ENCODE results near the gene C19orf12.
A peak's percentile ranks its signal among the peaks of the same experiment; 100 is the strongest.
"Not testable (repeated sequence)": the region's sequence is repeated elsewhere in the genome, so short reads cannot be mapped to it uniquely, and the experiment has no call there.

C19orf12 gene

GRCh38 chr19:29731331-29731850, 16.3 kb upstream of the C19orf12 start:
- no peak for DNase-seq (ENCODE audit: low read depth)

GRCh38 chr19:29727906-29728305, 12.8 kb upstream of the C19orf12 start:
- DNase-seq (ENCODE audit: low read depth): no peak

- DNase-seq (ENCODE audit: low read depth): no peak
Measured at GRCh38 chr19:29724746-29725145, 9.7 kb upstream of the C19orf12 start.

GRCh38 chr19:29724102-29724641, 9.1 kb upstream of the C19orf12 start:
- DNase-seq (ENCODE audit: low read depth): no peak

- DNase-seq (ENCODE audit: low read depth): no peak
Measured at GRCh38 chr19:29717051-29717450, 2.0 kb upstream of the C19orf12 start.

- DNase-seq (ENCODE audit: low read depth): no peak
Measured at GRCh38 chr19:29715701-29716581, 880 bp upstream of the C19orf12 start.

GRCh38 chr19:29714371-29714952, 599 bp downstream of the C19orf12 start:
- DNase-seq (ENCODE audit: low read depth): peak; percentile 21

- DNase-seq (ENCODE audit: low read depth): no peak
Measured at GRCh38 chr19:29712744-29713516, 2.1 kb downstream of the C19orf12 start.

GRCh38 chr19:29711584-29712132, 3.4 kb downstream of the C19orf12 start:
- no peak for DNase-seq (ENCODE audit: low read depth)

- not testable (repeated sequence) for DNase-seq (ENCODE audit: low read depth)
Measured at GRCh38 chr19:29709440-29709798, 5.6 kb downstream of the C19orf12 start.

- DNase-seq (ENCODE audit: low read depth): no peak
Measured at GRCh38 chr19:29708554-29709439, 6.3 kb downstream of the C19orf12 start.

GRCh38 chr19:29706635-29707034, 8.4 kb downstream of the C19orf12 start:
- no peak for DNase-seq (ENCODE audit: low read depth)

GRCh38 chr19:29705706-29706105, 9.4 kb downstream of the C19orf12 start:
- DNase-seq (ENCODE audit: low read depth): no peak

- DNase-seq (ENCODE audit: low read depth): no peak
Measured at GRCh38 chr19:29704562-29705558, 10.2 kb downstream of the C19orf12 start.

- no peak for DNase-seq (ENCODE audit: low read depth)
Measured at GRCh38 chr19:29702963-29703320, 12.1 kb downstream of the C19orf12 start.

- no peak for DNase-seq (ENCODE audit: low read depth)
Measured at GRCh38 chr19:29702161-29702962, 12.7 kb downstream of the C19orf12 start.

GRCh38 chr19:29700498-29700897, 14.6 kb downstream of the C19orf12 start:
- DNase-seq (ENCODE audit: low read depth): no peak

GRCh38 chr19:29699861-29700260, 15.2 kb downstream of the C19orf12 start:
- DNase-seq (ENCODE audit: low read depth): no peak
